Activated CD8-positive, alpha-beta memory T cell treated with anti-CD3 and anti-CD28 coated beads for 48 hours (primary cell): ENCODE measurements around the gene PPFIA3.
"Not testable (repeated sequence)": the region's sequence is repeated elsewhere in the genome, so short reads cannot be mapped to it uniquely, and the experiment has no call there.

Experiments used
- DNase-seq, 3 experiments: peaks; one replicate each; pipeline ENCODE4 v3.0.0-alpha.2; 2020; ENCODE audit warnings: low read depth in 2 of 3, low spot score in 2 of 3

The PPFIA3 gene

DNA sequence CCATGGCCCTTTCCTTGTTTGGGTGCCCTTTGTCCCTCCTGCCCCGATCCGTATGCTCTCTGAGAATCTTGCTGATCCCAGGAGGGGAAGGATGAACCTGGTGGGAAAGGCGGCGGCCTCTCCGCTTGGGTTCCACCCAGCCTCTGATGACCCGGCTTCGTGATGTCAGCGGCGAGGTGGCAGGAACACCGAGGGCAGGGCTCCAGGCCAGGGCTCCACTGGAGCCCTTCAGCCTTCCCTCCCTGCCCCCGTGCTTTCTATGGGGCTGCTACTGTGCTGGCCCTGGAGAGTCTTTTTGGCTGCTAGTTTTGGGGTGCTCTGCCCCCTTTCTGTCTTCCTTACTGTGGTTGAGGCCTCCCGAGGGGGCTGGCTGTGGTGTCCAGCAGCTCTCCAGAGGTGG is 17.0 kb upstream of the PPFIA3 start:
- no peak for DNase-seq

DNA sequence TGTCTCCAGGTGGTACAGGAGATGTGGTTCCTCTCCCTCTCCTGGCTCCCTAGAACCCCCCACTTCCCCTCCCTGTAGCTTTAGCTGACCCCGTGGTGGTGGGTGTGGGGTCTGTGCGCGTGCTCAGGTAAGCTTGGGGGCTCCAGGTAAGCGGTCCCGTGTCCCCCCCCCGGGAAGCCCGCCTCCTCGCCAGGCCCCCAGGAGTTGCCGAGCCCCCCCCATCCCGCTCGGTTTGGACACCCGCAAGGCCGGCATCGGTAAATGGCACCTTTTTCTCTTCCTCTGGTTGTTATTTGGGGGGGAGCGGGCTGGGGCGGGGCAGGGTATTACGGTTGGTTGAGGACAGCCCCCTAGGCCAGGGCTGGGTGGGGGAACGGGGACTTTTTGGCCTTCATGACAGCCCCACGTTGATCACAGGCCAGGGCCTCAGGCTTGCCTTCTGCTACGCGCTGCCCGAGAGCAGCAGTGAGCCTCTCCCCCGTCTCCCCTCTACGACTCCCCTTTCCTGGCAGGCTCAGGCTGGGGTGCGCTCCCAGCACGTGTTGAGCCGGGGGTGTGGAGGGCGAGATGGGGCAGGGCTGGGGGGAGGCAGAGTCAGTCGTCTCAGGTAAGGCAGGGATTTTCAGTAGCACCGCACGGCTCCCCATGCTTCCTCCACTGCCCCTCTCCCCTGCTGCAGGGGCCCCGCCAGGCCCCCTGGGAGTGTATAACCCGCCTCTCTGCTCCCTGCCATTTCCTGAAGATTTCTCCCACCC is 15.8 kb upstream of the PPFIA3 start:
- DNase-seq: no peak

DNA sequence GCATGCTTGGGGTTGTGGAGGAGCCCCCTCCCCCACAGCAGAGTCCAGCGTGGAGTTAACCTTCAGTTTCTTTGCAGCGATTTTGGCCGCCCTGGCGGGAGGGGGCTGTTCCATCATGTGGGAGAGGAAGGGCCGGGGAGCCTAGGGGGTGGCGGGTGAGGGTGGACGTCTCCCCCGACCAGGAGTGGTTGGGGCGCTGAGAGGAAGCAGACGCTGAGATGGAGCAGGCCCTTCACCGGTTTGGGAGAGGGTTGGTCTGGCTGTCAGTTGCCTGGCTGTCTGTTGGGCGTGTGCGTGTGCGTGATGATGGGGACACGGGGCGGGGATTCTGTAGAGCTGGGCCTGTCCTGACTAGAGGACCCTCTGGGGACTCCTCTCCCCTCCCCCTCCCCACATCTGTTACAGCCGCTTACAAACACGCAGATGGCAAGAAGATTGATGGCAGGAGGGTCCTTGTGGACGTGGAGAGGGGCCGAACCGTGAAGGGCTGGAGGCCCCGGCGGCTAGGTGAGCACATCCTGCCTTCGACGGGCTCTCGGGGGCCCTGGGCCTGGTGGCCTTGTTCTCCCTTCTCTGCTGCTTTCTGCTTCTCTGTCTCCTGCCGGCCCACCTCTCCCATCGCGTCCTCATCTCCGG is 15.0 kb upstream of the PPFIA3 start:
- DNase-seq: no peak

DNA sequence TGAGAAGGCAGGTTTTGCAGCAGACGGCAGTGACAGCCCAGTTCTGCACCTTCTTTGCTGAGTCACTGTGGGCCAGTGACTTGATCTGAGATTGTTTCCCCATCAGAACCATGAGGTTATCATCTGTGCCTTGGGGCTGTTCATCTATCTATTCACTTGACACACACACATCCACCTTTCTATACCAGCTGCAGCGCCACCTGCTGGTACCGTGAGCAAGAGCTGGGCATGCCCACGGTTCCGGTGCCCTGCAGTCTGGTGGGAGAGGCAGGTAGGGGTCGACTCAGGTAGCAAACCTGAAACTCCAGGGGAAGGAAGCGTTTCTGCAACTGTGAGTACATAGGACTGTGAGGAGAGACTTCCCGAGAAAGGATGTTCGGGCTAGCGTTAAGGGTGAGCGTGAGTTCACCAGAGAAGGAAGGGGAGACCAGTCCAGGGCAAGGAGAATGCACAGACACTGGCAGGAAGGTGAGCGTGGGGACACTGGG is 12.7 kb upstream of the PPFIA3 start:
- DNase-seq: peak in 2 of 3 experiments; percentile 39 to 59

DNA sequence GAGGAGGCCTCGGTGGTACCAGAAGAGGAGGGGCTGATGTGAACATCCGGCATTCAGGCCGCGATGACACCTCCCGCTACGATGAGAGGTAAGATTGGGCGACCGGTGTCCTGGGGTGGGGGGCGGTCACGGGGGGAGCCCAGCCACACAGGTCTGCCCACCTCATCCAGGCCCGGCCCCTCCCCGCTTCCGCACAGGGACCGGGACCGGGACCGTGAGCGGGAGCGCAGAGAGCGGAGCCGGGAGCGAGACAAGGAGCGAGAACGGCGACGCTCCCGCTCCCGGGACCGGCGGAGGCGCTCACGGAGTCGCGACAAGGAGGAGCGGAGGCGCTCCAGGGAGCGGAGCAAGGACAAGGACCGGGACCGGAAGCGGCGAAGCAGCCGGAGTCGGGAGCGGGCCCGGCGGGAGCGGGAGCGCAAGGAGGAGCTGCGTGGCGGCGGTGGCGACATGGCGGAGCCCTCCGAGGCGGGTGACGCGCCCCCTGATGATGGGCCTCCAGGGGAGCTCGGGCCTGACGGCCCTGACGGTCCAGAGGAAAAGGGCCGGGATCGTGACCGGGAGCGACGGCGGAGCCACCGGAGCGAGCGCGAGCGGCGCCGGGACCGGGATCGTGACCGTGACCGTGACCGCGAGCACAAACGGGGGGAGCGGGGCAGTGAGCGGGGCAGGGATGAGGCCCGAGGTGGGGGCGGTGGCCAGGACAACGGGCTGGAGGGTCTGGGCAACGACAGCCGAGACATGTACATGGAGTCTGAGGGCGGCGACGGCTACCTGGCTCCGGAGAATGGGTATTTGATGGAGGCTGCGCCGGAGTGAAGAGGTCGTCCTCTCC is 11.5 kb upstream of the PPFIA3 start:
- no peak for DNase-seq

DNA sequence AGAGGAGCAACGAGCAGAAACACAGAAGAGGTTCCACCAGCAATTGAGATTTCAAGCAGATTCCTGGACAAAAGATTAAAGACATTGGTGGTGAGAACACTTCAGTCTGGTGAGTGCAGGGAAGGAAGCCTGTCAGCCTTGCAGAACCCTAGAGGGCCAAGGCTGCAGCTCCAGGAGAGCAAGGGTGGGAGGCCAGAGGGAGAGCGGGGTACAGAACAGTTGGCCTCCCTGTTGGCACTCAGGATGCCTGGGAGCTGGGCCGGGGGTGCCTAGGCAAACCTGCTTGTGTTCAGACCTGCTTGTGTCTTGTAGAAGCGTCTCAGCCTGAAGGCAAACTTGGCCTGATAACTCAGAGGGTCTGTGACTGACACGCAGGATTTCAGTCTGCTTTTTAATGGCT is 10.3 kb upstream of the PPFIA3 start:
- DNase-seq: no peak

DNA sequence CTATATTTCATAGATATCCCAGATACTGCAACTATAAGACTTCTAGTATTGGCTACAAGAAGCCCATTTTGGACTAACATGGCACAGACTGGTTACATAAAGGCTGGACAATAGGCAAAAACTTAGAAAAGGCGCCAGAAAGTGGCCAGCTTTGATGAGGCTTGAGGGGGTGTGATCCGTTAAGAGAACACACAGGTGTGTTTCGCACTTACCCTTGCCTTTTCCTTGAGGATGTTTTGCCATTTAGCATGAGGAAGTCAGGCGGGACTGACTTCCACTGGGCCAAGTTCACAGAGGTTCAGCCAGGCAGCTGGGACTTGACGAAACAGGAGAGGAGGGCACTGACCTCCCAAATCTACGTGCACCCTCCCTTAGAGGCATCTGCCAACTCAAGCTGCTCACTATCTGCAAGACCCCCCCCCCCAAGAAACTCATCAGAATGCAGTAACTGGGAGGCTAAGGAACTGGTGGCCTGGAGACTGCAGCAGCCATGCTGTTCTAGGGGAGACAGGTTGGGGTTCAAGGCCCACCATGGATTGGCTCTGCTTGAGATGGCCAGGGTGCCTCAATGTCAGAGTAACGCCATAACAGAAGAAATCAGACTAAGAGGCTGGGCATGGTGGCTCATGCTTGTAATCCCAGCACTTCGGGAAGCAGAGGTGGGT is 9.6 kb upstream of the PPFIA3 start:
- DNase-seq: no peak

DNA sequence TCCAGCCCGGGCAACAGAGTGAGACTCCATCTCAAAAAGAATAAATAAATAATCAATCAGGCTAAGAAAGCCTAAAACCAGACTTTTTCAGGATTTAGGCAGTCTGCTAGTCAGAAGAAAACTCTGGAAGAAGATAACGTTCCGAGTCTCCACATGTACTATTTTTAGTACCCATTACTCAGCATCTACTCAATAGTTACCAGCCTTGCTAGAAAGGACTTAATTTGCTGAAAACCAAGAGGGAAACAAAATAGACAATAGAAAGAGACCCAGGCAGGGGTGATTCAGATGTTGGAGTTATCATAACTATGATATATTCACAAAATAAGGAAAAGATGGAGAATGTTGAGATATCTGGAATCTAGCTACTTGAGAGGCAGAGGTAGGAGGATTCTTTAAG is 8.8 kb upstream of the PPFIA3 start:
- no peak for DNase-seq

DNA sequence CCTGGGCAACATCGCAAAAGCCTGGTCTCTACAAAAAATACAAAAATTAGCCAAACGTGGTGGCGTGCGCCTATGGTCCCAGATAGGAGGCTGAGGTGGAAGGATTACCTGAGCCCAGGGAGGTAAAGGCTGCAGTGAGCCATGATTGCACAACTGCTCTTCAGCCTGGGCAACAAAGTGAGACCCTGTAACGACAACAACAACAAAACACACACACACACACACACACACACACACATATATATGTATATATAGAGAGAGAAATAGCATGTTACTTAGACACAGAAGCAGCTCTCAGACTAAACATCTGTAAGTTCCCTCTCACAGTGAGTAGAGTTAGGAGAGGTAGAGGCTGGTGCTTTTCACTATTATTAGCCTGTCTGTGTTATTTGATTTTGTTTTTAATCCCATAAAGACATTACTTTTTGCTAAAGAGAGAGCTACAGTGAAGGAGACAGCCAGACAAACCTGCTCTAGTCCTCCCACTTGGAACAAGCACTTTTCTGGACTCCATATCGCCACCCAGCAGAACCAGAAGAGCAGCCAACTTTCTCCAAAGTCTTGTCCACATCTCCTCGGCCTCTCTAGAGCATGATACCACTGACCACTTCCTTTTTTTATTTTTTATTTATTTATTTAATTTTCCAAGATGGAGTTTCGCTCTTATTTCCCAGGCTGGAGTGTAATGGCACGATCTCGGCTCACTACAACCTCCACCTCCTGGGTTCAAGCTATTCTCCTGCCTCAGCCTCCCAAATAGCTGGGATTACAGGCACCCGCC is 7.9 kb upstream of the PPFIA3 start:
- DNase-seq: no peak

DNA sequence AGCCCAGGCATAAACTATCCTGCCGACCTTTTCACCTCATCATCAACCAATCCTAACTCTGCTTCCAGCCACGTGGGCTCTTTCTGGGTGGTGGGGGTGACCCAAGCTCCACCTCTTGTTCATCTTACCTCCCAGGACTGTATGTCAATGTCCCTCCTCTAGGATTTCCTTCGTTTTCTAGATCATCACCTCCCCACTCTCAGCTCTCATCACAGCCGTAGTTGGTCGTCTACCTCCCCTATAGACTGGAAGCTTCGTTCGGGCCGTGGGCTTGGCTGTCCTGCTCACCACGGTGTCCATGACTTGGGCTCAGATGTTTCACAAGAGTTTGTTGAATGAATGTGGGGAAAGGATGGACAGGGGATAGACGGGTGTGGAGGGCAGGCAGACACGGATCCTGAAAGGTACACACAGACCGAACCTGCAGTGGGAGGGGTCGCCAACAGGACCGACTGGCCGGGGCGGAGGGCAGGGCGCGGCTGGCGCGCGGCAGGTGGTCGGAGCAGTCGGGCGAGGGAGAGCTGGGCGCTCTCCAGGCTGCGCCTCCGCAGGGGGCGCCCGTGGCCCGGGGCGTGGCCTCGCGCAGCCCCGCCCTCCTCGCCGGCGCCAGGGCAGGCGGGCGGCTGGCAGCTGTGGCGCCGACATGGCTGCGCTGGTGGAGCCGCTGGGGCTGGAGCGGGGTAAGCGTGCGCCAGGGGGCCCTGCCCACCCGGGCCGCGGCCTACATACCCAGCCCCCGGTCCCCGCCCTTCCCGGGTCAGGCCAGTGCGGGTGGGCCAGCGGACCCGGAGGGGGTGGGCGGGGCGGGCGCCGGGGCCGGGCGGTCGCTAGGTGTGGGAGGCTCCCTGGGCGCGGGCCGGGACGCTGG is 5.3 kb upstream of the PPFIA3 start, which contains the start of gene LIN7B:
Gene LIN7B, plus strand, starts transcription at position 609 of the 868 bp plus-strand sequence. Its CDS starts 35 bp downstream, at position 644.
- DNase-seq: peak; percentile 35 to 67 (median 66)

DNA sequence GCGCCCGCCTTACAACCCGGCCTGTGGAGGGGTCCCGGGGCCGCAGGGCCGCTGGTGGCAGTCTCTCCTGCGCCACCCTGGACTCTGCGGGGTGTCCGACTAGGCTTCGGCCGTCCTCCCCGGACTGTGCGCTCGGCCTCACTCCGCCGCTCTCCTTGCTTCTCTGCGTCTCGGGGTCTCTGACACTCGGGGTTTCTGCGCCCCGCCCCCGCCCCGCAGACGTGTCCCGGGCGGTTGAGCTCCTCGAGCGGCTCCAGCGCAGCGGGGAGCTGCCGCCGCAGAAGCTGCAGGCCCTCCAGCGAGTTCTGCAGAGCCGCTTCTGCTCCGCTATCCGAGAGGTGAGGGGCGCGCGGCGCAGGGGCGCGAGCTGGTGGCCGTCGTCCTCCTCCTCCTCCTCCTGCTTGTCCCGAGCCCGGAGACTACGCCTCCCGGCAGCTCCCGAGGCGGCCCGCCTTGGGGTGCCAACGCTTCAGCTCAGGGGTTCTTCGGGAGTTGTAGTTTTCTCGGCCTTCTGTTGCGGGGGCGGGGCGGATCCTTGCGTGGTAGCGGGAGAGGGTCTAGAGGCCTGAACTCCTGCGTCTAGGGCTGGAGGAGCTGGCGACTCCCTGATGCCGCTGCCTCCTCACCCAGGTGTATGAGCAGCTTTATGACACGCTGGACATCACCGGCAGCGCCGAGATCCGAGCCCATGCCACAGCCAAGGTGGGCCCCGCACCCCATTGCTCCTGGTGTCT is 4.5 kb upstream of the PPFIA3 start:
- DNase-seq: no peak

DNA sequence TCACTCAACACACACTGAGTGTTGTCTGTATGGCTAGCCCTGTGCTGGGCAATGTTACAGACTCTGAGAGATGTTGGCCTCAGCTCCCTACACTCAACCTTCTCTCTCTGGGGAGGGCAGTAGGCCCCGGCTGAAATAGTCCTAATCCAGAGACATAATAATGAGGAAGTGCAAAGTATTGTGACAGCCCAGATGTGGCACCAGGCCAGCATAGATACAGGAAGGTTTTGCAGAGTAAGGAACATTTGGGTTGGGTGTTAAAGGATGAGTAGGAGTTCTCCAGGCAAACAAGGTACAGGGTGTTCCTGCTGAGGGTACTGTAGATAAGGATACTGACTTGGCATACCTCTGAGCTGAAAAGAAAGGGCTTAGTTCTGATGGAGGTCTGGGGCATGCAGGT is 2.8 kb upstream of the PPFIA3 start:
- DNase-seq: no peak

DNA sequence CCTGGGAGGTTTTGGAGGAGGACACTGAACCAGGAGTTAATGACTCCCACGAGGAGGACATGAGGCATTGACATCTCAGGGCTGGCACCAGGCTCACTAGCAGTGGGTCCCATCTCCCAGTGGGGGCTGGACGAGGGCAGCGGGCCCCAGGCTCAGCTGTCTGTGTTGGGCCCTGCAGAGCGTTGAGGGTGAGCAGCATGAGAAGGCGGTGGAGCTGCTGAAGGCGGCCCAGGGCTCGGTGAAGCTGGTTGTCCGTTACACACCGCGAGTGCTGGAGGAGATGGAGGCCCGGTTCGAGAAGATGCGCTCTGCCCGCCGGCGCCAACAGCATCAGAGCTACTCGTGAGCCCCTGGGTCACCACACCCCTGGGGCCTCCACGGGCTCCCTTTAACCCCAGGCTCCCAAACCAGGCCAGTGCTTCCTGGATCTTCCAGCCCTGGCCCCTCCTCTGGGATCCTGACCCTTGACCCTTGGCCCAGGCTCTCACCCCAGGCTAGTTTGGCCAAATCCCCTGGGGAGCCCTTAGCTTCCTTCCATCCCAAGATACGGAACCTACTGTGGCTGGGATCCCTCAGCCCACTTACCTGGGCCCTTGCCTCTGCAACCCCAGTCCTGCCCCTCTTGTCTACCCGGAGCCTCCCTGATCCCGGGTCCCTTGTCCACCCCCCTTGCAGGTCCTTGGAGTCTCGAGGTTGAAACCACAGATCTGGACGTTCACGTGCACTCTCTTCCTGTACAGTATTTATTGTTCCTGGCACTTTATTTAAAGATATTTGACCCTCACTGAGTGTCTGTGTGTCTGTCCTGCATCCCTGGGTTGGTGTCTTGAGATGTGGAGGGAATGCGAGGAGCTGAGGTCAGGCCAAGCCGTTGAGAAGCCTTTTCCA is 1.4 kb upstream of the PPFIA3 start:
- DNase-seq: no peak

DNA sequence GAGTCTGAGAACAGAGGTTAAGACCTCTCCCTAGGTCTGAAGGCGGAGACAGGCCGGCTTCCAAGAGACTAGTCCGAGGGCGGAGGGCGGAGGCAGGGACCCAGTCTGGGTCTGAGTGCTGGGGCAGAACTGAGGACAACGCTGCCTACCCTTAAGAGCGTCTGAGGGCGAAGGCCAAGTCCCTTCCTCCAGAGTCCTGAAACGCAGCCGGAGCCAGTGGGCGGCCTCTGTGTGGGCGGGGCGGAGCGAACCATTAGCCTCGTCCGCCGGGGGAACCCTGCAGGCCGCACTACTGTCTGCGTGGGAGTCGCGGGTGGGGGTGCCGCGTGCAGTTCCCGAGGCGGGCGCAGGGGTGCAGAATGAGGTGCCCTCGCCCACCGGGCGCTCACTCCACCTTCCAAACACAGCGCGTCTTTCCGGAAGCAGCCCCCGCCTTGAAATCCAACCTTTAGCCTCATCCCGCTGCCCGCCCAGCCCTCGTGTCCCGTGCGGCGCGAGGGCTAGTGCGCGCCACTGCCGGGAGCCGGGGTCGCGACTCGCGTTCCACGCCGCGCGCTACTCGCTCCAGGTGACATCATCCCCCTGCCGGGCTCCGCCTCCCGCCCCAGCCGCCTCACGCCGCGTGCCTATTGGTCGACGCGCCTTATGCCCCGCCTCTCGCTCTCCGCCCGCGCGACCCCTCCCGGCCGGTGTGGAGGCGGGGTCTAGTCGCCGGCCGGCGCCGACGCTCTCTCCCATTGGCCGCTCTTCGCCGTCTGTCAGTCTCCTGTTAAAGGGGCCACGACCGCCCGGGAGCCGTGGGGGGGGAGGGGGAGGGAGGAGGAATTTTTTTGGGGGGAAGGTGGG is 556 bp upstream of the PPFIA3 start, which contains the start of gene C19orf73:
Gene C19orf73, minus strand, starts transcription at position 579 of the 846 bp plus-strand sequence. Its CDS starts 121 bp downstream, at position 458.
- peak; percentile 80 to 90 (median 87) for DNase-seq

DNA sequence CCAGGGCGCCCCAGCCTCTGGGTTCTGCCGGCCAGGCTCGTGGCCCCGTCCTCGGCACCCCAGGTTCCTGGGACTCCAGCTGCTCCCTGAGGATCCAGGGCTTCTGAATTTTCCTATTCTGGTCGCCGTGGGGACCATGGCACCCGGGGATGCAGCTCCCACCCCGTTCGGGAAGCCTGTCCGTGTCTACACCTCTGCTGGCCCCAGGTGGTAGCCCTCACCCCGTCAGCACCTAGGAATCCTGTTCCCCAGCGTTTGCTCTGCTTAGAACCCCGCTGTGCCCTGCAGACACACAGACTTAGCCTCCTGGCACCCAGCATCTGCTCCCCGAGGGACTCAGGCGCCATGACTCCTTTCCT is 960 bp downstream of the PPFIA3 start:
- no peak for DNase-seq

DNA sequence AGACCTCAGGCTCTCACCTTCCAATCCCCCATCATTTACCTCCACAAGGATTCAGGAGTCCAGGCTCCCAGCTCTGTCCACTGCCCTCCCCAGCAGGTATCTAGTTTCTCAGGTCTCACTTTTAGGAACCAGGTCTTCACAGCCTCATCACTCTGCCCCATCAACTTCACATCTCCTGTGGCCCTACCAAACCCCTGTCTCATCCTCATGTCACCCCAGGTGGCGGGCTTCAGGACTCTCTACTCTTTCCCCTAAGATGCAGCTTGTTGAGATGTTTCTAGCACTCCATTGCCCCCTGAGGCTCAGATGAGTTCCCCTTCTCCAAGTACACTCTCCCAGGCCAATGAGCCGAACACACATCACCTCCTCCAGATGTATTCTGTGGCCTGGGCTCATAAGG is 1.5 kb downstream of the PPFIA3 start:
- DNase-seq: no peak

DNA sequence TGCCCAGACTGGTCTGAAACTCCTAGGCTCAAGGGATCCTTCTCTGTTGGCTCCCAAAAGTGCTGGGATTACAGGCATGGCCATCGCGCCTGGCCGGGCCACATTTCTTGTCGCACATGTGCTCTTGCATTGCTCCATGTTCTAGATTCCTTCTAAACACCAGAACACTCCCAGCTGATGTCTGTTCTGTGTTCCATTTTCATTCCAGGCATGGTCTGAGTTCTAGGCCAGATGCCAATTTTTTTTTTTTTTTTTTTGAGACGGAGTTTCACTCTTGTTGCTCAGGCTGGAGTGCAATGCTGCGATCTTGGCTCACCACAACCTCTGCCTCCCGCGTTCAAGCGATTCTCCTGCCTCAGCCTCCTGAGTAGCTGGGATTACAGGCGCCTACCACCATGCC is 2.5 kb downstream of the PPFIA3 start:
- not testable (repeated sequence) for DNase-seq
